CD4-positive, alpha-beta T cell treated with Interleukin-21 for 1 hour (primary cell): ENCODE measurements around the gene CST4.
"Not testable (repeated sequence)": the region's sequence is repeated elsewhere in the genome, so short reads cannot be mapped to it uniquely, and the experiment has no call there.

Experiments used
- DNase-seq: peaks from one replicate; pipeline ENCODE4 v3.0.0-alpha.2; 2020

CST4 gene

GRCh38 chr20:23640018-23640601 lies 48.7 kb downstream of the CST4 start:
- DNase-seq, result no peak

GRCh38 chr20:23639490-23639958 lies 49.3 kb downstream of the CST4 start:
- DNase-seq, result no peak

- DNase-seq, result no peak
Observed at GRCh38 chr20:23638309-23638708, 50.5 kb downstream of the CST4 start.

- DNase-seq, result peak; percentile 10
Observed at GRCh38 chr20:23637282-23638221, 51.3 kb downstream of the CST4 start, which contains the start of gene CST3. Gene CST3, minus strand, starts transcription at chr20:23637955. Its CDS starts 93 bp downstream, at chr20:23637862.

- DNase-seq, result no peak
Observed at GRCh38 chr20:23636908-23637281, 51.9 kb downstream of the CST4 start.

- no peak for DNase-seq
Observed at GRCh38 chr20:23636182-23636907, 52.5 kb downstream of the CST4 start.

GRCh38 chr20:23635768-23636090 lies 53.1 kb downstream of the CST4 start:
- DNase-seq, result not testable (repeated sequence)
